Muscle layer of duodenum (tissue), 2 donors: ENCODE results near the gene CST7.

Experiments used
- H3K27ac ChIP-seq: one replicate; pipeline ENCODE4 v1.7.0; 2013; ENCODE audit warnings: mild to moderate bottlenecking, low read length
- H3K27me3 ChIP-seq: one replicate; pipeline ENCODE4 v1.7.0; 2013; ENCODE audit warnings: low read depth, mild to moderate bottlenecking, control low read depth, low read length
- H3K36me3 ChIP-seq, 2 donors: one replicate each; pipeline ENCODE4 v1.7.0; 2013; ENCODE audit warnings: low read length in 2 of 2, control low read depth in 1 of 2, mild to moderate bottlenecking in 1 of 2; ENCODE audit not compliant: insufficient read depth in 2 of 2, control insufficient read depth in 1 of 2
- H3K4me1 ChIP-seq, 2 donors: one replicate each; pipeline ENCODE4 v1.7.0; 2013; ENCODE audit warnings: low read length in 2 of 2, mild to moderate bottlenecking in 2 of 2, control low read depth in 1 of 2, moderate library complexity in 1 of 2; ENCODE audit not compliant: insufficient read depth in 2 of 2, control insufficient read depth in 1 of 2
- H3K4me3 ChIP-seq, 2 donors: one replicate each; pipeline ENCODE4 v1.7.0; 2013; ENCODE audit warnings: low read length in 2 of 2, low read depth in 1 of 2, mild to moderate bottlenecking in 1 of 2
- H3K9me3 ChIP-seq, 2 donors: one replicate each; pipeline ENCODE4 v1.7.0; 2013; ENCODE audit warnings: low read length in 2 of 2, control low read depth in 1 of 2, mild to moderate bottlenecking in 1 of 2; ENCODE audit not compliant: control insufficient read depth in 1 of 2
- donor health status: healthy.

The CST7 gene

GRCh38 chr20:24970030-24970553 lies 21.0 kb downstream of the CST7 start:
- Histone ChIP-seq H3K4me1 (no peaks in the 10 kb centered on the region), H3K27me3 (no peaks in the 10 kb centered on the region), H3K27ac (no peak overlapping the region), H3K4me3 (no peak overlapping the region), H3K9me3 (no peaks in the 10 kb centered on the region), H3K36me3 (peaks cover 66 to 88% of the 10 kb centered on the region in 2 donors)

GRCh38 chr20:24970754-24971153 lies 21.7 kb downstream of the CST7 start:
- Histone ChIP-seq H3K36me3 (peaks cover 61 to 85% of the 10 kb centered on the region in 2 donors), H3K4me1 (no peaks in the 10 kb centered on the region)

GRCh38 chr20:24971376-24972101 lies 22.5 kb downstream of the CST7 start:
- no peak overlapping the region for H3K4me3 ChIP-seq
- no peaks in the 10 kb centered on the region for H3K9me3 ChIP-seq
- H3K36me3 ChIP-seq = peaks cover 54 to 81% of the 10 kb centered on the region in 2 donors
- no peaks in the 10 kb centered on the region for H3K27me3 ChIP-seq
- H3K27ac ChIP-seq = no peak overlapping the region
- no peaks in the 10 kb centered on the region for H3K4me1 ChIP-seq

More at GRCh38 chr20:24970754-24971153, 21.7 kb downstream of the CST7 start:
- H3K9me3 ChIP-seq = no peaks in the 10 kb centered on the region
- no peaks in the 10 kb centered on the region for H3K27me3 ChIP-seq
- H3K27ac ChIP-seq = no peak overlapping the region
- no peak overlapping the region for H3K4me3 ChIP-seq

GRCh38 chr20:24972341-24972740 lies 23.3 kb downstream of the CST7 start:
- no peaks in the 10 kb centered on the region for H3K9me3 ChIP-seq
- peaks cover 57 to 83% of the 10 kb centered on the region in 2 donors for H3K36me3 ChIP-seq
- no peak overlapping the region for H3K27ac ChIP-seq
- no peaks in the 10 kb centered on the region for H3K4me1 ChIP-seq
- no peak overlapping the region for H3K4me3 ChIP-seq
- no peaks in the 10 kb centered on the region for H3K27me3 ChIP-seq

- Histone ChIP-seq H3K36me3 (peaks cover 18 to 50% of the 10 kb centered on the region in 2 donors), H3K27ac (no peak overlapping the region)
Measured at GRCh38 chr20:24977336-24977735, 28.3 kb downstream of the CST7 start.

GRCh38 chr20:24977797-24978196 lies 28.7 kb downstream of the CST7 start:
- Histone ChIP-seq H3K4me1 (peaks cover 0 to 4% of the 10 kb centered on the region in 2 donors), H3K27me3 (no peaks in the 10 kb centered on the region), H3K9me3 (no peaks in the 10 kb centered on the region), H3K4me3 (no peak overlapping the region), H3K27ac (no peak overlapping the region), H3K36me3 (peaks cover 14 to 45% of the 10 kb centered on the region in 2 donors)

More at GRCh38 chr20:24977336-24977735, 28.3 kb downstream of the CST7 start:
- H3K27me3 ChIP-seq = no peaks in the 10 kb centered on the region
- no peaks in the 10 kb centered on the region for H3K9me3 ChIP-seq
- H3K4me3 ChIP-seq = no peak overlapping the region
- peaks cover 0 to 4% of the 10 kb centered on the region in 2 donors for H3K4me1 ChIP-seq

GRCh38 chr20:24978513-24978912 lies 29.4 kb downstream of the CST7 start:
- H3K9me3 ChIP-seq = no peaks in the 10 kb centered on the region
- no peak overlapping the region for H3K4me3 ChIP-seq
- H3K4me1 ChIP-seq = peaks cover 0 to 4% of the 10 kb centered on the region in 2 donors
- H3K27me3 ChIP-seq = no peaks in the 10 kb centered on the region
- no peak overlapping the region for H3K27ac ChIP-seq
- H3K36me3 ChIP-seq = peaks cover 9 to 38% of the 10 kb centered on the region in 2 donors

GRCh38 chr20:24979036-24979960 lies 30.2 kb downstream of the CST7 start:
- Histone ChIP-seq H3K27ac (no peak overlapping the region), H3K4me1 (peaks cover 0 to 4% of the 10 kb centered on the region in 2 donors), H3K9me3 (no peaks in the 10 kb centered on the region), H3K4me3 (no peak overlapping the region), H3K36me3 (peaks cover 7 to 34% of the 10 kb centered on the region in 2 donors), H3K27me3 (no peaks in the 10 kb centered on the region)

- H3K36me3 ChIP-seq = peaks cover 7 to 24% of the 10 kb centered on the region in 2 donors
- no peak overlapping the region for H3K27ac ChIP-seq
Measured at GRCh38 chr20:24980291-24981053, 31.4 kb downstream of the CST7 start.

GRCh38 chr20:24981282-24981681 lies 32.2 kb downstream of the CST7 start:
- no peaks in the 10 kb centered on the region for H3K27me3 ChIP-seq
- no peaks in the 10 kb centered on the region for H3K9me3 ChIP-seq
- H3K4me3 ChIP-seq = no peak overlapping the region
- peaks cover 7 to 23% of the 10 kb centered on the region in 2 donors for H3K36me3 ChIP-seq
- peaks cover 0 to 4% of the 10 kb centered on the region in 2 donors for H3K4me1 ChIP-seq
- H3K27ac ChIP-seq = no peak overlapping the region

More at GRCh38 chr20:24980291-24981053, 31.4 kb downstream of the CST7 start:
- Histone ChIP-seq H3K9me3 (no peaks in the 10 kb centered on the region), H3K4me3 (no peak overlapping the region), H3K27me3 (no peaks in the 10 kb centered on the region), H3K4me1 (peaks cover 0 to 4% of the 10 kb centered on the region in 2 donors)
